GM12864 (cell line): ENCODE measurements around the gene BRD3OS.

Experiments
- DNase-seq: peaks from one replicate; pipeline ENCODE4 v3.0.0-alpha.2; 2011; ENCODE audit warnings: low read depth
- H3K4me3 ChIP-seq: 2 replicates; pipeline ENCODE4 v1.5.1; 2011; ENCODE audit warnings: mild to moderate bottlenecking, low read depth, low read length, control low read depth
- TF ChIP-seq, protein P1 (sequence below): IDR thresholded peaks from 2 replicates; pipeline ENCODE4 v1.5.1; 2011; ENCODE audit warnings: low read depth, mild to moderate bottlenecking, moderate library complexity, low read length, control low read depth, inconsistent platforms; ENCODE audit errors: missing control alignments

Gene BRD3OS

GRCh38 chr9:134062461-134063087, 37.3 kb downstream of the BRD3OS start:
- no peak overlapping the region for H3K4me3 ChIP-seq
- TF ChIP-seq, protein P1, sequence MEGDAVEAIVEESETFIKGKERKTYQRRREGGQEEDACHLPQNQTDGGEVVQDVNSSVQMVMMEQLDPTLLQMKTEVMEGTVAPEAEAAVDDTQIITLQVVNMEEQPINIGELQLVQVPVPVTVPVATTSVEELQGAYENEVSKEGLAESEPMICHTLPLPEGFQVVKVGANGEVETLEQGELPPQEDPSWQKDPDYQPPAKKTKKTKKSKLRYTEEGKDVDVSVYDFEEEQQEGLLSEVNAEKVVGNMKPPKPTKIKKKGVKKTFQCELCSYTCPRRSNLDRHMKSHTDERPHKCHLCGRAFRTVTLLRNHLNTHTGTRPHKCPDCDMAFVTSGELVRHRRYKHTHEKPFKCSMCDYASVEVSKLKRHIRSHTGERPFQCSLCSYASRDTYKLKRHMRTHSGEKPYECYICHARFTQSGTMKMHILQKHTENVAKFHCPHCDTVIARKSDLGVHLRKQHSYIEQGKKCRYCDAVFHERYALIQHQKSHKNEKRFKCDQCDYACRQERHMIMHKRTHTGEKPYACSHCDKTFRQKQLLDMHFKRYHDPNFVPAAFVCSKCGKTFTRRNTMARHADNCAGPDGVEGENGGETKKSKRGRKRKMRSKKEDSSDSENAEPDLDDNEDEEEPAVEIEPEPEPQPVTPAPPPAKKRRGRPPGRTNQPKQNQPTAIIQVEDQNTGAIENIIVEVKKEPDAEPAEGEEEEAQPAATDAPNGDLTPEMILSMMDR: no peak
- DNase-seq: no peak

- TF ChIP-seq, protein P1: no peak
- DNase-seq: no peak
- H3K4me3 ChIP-seq: no peak overlapping the region
Measured at GRCh38 chr9:134063088-134063570, 37.8 kb downstream of the BRD3OS start.

DNA sequence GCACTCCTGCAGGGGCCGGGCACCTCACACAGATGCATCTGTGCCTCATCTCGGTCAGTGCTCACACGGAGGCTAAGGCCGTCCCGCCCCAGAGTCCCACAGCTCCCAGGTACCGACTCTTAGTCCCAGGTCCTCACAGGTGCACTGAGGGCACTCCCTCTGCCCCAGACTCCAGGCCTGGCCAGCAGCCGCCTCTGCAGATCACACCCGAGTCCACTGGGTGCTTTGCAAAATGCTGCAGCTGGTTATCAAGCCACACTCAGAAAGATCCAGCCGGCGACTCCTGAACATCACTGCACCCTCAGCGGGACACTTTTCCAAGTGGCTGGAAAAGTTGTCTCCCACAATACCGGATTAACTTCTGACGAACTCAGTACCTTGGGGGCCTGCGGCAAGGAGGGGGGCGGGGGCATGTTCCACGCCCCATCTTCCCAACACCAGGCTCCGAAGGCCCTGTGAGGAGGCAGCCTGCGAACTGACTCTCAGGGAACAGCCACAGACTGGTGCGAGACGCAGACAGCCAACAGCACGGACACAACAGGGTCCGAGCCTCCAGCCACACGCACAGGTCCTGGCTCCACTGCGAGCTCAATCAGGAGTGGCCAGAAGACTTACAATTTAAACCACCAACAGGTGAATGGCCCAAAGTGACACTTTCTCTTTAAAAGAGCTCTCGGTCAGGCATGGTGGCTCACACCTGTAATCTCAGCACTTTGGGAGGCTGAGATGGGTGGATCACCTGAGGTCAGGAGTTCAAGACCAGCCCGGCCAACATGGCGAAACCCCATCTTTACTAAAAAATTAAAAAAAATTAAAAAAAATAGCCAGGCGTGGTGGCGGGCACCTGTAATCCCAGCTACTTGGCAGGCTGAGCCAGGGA, 38.5 kb downstream of the BRD3OS start:
- DNase-seq: no peak
- TF ChIP-seq, protein P1: no peak
- H3K4me3 ChIP-seq: no peak overlapping the region

DNA sequence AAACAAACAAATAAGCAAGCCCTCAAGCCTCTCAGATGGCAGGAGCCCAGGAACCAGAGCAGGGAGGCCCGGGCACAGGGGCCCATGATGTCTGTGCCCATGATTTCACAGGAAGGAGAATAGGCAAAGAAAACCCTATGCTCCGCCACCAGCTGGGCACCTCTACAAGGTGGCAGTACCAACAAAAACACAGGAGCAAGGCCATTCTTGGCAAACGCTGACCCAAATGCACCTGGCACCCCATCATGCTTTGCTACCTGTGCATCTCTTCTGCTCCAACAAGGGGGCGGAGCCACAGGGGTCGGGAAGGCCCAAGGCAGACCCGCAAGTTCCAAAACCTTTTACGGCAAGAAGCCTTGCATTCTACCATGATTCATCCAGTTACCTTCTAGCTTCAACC, 39.4 kb downstream of the BRD3OS start:
- TF ChIP-seq, protein P1: no peak
- H3K4me3 ChIP-seq: no peak overlapping the region
- no peak for DNase-seq

- DNase-seq: peak; percentile 70
- H3K4me3 ChIP-seq: peak overlapping the region; percentile 62
- TF ChIP-seq, protein P1: no peak
Measured at GRCh38 chr9:134065612-134066419, 40.5 kb downstream of the BRD3OS start.

DNA sequence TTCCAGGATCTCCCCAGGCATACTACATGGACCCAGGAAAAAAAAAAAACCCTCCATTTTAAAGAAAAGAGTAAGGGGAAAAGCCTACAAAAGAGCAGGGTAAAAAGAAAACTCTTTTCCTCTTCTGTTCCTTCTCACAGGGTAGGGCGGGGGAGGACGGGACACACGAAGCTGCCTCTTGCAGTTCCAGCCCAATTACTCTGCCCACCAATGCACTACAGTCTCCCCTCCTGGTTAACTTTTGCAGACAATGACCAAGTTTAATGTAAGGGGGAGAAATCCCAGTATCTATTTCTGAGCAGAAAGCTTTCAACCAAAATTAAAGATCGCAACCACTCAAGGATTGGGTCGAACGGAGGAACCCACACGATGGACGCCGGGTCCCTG, 41.2 kb downstream of the BRD3OS start:
- H3K4me3 ChIP-seq: peak overlapping the region; percentile 62
- TF ChIP-seq, protein P1: no peak
- DNase-seq: no peak
